ENCODE results near the gene SFXN3.
"Not testable (repeated sequence)": the region's sequence is repeated elsewhere in the genome, so short reads cannot be mapped to it uniquely, and the experiment has no call there.

The SFXN3 gene

DNA sequence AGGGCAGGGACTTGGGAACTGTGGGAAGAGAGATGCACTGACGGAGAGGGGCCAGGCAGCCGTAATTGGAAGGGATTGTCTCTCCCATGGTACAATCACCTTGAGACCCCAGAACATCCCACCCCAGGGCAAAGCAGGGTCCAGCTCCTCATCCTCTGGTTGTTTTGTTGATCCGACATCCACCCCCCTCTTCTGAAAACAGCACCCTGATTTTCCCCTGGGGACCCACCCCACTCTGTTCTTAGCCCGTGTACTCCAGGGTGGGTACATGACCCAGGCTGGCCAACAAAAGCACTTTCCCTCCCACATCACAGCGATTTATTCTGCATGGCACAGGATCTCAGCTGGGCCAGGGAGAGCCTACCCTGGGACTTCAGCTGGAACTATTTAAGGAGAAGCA is 14.2 kb upstream of the SFXN3 start:
- DNase-seq: no peak

DNA sequence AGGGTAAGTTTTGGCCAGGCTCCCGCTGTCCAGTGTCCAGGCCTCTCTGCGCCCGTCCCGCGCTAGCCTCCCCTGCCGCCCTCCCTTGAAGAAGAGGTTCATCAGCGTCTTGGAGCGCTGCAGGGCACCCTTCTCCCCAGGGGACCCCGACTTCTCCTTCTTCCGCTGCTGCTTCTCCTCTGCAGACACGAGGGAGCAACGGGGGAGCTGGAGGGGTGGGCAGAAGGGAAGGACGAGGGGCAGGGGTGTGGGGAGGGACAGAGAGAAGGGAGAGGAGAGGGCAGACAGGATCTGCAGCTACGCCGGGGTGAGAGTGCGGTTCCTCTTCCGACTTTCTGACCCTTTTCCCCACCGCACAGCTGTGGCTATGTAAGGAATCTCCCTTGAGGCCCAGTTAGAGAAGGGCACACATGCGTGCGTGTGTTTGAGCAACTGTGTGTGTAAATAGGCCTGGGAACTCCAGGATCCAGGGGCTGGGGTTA is 12.9 kb upstream of the SFXN3 start:
- no peak for DNase-seq

DNA sequence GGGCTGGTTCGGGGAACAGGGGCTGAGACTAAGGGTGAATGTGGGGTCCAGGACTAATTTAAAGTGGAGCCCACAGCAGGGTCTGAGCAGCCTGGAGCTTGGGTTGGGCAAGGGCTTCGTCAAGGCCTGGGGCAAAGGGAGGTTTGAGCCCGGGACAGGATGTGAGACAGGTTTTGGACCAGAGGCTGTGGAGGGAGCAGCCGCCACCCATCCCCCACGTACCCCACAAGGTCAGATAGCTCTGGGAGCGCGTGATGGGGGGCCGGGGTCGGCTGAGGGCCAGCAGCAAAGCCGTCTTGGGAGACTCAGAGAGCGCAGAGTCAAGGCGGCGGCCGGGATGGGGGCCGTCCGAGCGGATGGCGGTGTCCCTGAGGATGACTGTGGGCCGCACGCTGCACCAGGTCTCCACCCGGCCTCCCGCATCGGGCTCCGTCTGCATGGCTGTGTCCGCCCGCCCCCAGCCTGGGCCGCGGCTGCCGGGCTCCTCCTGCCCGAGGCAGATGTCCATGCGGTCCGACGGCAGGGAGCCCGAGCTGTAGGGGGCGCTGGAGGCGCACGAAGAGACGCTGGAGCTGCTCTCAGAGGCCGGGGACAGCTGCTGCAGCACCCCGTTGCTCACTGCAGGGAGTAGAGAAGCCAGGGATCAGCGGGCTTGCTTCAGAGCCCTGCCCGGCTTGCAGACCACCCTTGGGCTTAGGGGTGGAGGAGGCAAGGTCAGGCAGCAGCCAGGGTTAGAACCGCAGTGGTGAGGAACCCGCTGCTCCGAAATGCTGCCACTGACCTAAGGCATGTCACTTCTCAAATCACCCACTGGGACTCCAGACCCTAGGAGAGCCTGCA is 12.2 kb upstream of the SFXN3 start:
- peak; percentile 77 for DNase-seq

DNA sequence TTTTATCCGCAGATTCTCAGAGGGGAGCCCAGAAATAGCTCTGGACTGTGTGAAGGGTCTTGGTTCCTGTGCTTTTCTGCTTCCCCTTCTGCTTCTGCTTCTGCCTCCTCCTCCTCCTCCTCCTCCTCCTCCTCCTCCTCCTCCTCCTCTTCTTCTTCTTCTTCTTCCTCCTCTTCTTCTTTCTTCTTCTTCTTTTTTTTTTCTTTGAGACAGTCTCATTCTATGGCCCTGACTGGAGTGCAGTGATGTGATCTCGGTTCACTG is 11.7 kb upstream of the SFXN3 start:
- DNase-seq: no peak

DNA sequence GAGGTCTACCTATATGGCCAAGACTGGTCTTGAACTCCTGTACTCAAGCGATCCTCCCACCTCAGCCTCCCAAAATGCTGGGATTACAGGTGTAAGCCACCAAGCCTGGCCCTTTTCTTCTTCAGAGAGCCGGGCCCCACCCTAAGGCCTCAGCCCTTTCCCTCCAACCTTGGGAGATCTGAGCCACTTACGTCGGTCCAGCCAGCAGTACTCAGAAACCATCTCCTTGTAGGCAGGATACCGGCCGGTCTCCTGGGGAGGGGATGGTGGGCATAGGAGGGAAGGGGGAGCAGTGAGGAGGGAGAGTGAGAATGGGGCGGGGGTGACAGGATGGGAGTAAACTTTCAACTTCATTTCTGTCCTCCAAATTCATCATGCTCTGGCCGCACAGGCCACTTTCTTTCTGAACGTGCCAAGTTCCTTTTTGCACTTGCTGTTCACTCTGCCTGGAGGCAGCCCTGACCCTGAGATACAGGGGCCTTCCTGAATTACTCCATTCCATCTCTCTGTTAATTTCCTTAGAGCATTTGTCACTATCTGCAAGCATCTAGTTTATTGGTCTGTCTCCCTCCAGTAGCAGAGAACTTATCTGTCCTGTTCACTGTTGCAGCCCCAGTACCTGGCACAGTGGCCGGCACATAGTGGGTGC is 10.5 kb upstream of the SFXN3 start:
- DNase-seq: no peak

DNA sequence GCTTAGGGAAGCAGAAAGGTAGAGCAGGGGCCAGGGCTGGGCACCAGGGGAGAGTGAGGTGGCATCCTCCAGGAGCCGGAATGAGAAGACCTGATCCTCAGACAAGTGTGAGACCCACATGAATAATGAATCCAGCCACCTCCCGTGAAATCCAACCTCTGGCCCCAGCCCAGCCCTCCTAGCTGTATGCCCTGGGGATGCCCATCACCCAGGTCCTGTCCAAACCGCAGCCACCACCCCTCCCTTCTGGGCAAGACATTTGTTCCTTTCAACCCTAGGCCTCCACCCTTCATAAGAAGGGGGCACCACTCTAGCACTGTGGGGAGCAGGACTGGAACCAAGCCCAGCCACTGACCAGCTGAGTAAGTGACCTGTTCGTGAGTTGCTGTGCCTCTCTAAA is 9.8 kb upstream of the SFXN3 start:
- no peak for DNase-seq

DNA sequence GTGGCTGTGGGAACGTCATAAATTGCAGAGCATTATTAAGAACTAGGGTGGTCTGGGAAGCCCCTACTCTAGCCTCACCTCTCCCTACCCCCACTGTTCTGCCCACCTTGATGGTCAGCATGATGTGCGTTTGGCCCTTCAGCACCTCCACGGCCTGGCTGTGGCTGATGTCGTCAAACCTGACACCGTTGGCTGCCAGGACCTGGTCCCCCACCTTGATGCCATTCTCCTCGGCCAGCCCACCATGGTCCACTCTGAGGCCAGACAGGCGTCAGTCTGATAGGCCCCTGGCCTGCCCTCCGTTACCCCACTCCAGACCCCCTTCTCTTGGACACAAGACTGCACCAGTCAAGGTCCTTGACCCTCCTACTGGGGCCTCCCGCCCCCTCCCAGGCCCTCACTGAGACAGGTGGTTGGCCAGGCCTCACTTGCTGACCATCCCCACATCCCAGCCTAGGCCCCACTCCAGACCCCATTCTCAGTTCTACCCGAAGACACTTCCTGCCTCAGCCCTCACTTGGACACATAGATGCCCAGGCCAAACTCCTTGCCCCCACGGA is 9.3 kb upstream of the SFXN3 start:
- DNase-seq: no peak

DNA sequence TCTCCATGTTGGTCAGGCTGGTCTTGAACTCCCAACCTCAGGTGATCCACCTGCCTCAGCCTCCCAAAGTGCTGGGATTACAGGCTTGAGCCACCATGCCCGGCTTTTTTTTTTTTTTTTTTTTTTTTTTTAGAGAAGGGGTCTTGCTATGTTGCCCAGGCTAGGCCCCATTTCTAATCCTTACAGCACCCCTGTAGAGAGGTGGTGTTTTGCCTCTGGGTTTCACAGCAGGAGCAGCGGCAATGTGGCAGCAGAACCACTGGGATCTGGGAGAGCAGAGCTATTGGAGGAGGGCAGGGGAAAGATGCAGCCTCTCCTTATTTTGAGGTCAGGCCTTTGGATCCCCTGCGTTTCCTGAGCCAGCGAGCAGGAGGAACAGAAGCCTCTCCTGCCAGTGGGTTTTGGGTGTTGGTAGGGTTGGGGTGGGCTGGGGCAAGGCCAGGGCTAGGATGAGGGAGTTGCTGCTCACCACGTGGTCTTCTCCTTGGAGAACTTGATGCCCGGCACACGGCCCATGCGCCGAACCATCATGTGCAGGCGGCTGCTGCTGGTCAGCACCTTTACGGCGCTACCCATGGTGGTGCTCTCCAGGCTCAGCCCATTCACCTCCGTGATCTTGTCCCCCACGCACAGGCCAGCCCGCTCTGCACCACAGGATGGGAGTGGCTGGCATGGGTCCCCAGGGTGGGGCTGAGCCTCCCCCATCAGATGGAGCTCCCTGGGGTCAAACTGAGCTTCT is 7.9 kb upstream of the SFXN3 start:
- no peak for DNase-seq

DNA sequence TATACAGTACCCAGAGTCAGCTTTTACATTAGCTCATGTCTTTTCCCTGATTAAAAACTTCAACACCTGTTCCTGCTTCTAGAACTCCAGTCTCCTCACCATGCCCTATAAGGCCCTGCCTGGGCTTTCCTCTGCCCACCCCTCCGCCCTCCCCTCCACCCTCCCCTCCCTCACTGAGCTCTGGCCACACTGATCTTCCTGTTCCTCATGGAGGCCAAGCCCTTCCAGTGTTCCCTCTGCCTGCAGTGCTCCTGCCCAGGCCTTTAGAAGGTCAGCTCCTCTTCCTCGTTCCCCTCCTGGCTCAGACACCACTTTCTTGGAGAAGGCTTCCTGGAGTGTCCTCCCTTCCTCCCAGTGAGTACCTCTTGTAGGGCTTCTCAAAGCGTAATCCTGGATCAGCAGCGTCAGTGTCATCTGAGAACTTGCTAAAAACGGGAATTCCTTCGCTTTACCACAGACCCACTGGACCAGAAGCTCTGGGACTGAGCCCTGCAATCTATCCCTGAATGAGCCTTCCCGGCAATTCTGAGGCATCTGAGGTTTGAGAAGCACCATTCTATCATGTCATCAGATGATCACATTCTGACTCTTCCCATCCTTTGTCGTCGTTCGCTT is 3.8 kb upstream of the SFXN3 start:
- DNase-seq: no peak

DNA sequence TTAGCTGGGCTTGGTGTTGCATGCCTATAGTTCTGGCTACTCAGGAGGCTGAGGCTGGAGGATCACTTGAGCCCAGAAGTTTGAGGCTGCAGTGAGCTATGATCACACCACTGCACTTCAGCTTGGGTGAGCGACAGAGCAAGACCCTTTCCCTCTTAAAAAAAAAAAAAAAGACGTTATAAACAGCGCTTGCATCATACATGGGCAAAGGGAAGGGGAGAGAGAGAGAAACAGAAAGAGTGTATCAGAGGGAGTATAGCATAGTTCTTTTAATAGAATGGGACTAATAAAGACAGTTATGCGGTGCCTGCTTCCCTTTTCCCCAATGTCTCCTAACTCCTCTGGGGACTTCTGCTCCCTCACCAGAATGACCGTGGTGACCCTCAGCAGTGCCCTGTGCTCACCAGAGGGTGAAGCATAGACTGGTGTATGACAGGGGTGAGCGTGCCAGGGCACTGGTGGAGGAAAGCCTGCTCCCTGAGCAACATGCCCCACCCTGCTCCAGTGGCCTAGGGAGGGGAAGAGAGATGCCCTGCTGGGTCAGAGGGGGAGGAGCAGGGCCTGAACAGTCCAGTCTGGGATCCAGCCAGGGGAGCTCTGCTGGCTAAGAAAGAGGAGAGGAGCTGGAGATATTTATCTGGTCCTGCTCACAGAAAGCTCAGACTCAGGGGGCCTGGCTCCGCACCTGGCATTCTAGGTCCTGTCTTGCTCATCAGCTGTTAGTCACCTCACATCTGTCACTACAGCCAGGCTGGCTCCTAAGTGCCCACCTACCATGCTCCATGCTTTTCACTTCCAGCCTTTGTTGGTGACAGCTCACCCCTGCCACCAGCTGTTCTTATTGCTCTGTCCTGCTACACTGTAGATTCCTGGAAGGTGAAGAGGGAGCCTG is 2.3 kb upstream of the SFXN3 start:
- no peak for DNase-seq

DNA sequence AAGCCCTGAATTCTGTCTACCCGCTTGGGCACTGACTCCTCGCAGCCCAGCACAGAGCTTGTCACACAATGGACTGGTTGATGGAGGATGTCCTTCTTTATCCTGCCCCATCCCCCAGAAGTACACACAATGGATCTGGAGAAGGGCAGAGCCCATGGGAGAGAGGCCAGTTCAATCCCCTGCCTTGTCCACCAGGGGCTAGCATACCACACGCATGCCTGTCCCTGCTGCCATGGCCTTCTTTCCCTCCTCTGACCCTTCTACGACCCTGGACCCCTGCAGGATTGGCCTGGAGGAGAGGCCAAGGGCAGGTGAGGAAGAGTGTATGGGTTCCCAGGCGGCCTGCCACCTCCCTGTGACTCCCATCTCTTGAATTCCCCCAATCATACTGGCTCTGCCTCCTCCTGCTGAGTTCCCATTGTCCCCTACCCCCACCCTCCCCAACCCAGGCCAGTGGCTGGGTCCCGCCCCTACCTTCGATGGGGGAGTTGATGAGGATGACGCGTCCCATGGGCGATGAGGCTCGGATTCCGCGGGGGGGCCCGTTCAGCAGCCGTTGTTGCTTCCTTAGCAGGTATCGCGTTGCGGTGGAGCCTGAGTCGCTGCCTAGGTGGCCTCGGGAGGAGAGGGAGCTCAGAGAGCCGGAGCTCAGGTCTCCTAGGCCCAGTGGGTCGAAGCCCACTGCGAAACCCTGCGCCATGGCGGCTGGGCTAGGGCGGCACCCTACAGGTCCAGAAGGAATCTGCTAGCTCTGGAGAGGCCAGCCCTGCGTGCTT is 1.3 kb upstream of the SFXN3 start:
- DNase-seq: no peak

DNA sequence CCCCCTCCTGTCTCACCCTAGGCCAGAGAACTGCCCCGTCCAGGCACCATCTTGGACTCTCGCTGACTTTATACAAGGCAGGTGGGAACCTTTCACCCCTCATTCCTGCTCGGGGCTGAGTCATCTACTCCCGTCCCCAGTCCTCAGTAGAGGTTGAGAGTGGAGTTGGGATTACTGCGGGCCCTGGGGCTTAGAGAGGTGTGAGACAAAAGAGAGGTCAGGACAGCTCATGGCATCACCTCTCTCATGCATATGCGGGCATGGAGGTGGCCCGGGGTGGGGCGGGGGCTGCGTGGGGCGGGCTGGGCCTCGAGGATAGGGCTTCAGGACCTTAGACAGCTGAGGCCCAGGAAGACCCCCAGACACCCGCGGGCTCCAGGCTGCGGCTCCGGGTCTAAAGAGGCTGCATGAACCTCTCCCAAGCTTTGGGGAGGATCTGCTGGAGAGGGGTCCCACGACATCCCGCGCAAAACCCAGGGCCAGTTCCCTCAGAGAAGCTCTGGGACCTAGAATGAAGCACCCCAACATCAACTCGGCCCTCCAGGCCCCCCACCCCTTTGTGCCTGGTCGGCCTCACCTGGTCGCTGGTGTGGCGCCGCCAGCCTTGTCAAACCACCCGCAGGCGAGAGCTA is 422 bp upstream of the SFXN3 start:
- DNase-seq: no peak

DNA sequence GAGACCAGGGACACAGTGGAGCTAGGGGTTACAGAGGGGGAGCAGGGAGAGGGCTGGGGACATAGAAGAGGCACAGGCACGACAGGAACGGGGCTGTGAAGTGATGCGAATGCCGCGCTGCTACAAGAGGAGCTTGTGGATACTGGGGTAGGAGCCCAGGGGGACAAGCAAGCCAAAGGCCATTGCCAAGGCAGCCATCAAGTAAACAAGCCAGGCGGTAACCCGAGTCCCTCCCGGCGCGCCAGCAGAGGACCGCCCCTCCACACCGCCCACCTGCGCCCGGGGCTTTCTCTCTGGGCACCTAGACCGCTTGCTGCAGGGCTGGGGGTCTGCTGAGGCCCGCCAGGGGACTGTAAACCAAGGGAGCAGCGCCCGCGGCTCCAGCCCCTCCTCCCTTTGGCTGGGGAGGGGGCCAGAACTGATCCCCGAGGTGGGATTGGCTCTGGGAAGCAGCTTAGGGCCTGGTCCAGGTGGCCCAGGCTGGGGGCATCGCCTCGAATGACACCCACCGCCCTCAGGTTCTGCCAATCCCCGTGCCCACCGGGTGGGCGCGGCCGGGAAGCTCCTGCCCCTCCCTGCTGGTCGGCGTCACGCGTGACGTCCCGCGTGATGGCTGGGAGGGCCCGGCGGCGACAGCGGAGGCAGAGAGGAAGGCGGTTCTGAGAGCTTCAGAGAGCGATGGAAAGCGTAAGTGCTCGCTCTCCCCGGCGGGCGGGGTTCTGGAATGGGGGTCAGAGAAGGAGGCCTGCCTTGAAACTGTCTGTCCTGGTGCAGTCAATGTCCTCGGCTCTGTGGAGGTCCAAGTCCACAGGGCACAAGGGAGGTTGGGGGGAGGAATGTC is 982 bp downstream of the SFXN3 start:
- DNase-seq: peak; percentile 74

DNA sequence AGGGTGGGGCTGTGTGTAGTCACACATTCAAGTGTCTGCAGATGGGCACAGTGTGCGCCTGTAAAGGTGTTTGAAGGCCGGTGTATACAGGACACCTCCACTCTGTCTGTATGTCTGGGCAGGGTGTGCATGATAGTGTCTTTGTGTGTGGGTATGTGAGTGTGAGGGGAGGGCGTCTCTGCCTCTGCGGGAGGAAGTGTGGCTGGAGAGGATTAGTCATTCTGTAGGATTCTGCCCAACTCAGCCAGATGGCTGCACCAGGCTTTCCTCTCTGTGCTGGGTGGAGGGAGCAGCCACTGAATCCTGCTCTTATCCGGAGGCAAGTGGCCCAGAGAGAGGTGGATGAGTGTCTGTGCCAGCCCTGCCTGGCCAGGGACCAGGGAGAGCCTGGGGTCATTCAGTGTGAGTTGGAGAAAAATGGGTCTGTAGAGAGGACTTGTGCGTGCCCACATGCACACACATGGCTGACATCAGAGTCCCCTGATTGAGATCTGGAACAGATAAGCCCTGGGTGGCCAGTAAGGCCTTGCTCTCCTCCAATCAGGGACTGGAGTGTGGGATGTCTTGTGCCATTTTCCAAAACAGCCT is 1.7 kb downstream of the SFXN3 start:
- DNase-seq: peak; percentile 38

DNA sequence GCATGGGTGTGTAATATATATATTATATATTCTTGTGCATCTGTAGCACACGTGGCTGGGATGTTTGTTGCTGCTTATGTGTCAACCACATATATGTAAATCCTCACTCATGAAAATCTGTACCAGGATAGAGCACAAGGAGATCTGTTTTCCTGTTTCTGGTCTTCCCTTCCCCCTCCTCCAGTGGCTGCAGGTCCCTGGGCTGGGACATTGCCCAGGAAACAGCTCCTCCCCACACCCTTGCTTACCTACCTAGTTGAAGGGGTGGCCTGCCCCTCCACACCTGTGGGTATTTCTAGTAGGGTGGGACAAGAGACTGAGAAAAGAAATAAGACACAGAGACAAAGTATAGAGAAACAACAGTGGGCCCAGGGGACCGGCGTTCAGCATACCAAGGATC is 2.2 kb downstream of the SFXN3 start:
- no peak for DNase-seq

DNA sequence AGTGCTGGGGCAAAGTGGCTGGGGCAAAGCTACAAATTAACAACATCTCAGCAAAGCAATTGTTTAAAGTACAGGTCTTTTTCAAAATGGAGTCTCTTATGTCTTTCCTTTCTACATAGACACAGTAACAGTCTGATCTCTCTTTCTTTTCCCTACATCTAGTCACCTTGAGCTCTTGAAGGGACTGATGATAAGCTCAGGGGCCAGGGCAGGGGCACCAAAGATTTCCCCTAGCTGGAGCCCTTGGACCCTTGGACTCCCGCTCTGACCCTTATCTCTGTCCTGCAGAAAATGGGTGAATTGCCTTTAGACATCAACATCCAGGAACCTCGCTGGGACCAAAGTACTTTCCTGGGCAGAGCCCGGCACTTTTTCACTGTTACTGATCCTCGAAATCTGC is 3.4 kb downstream of the SFXN3 start:
- not testable (repeated sequence) for DNase-seq

DNA sequence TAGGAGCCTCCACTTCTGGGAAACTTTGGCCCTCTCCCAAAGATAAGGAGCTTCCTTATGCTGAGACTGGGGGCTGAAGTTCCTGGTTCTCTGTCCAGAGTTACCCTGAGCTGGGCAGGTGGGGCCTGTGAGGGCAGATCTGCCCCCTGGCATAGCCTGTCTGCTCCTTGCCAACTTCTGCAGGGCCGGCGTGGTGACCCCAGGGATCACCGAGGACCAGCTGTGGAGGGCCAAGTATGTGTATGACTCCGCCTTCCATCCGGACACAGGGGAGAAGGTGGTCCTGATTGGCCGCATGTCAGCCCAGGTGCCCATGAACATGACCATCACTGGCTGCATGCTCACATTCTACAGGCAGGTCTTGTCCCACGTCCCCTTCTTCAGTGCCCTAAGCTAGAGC is 4.3 kb downstream of the SFXN3 start:
- DNase-seq: no peak

DNA sequence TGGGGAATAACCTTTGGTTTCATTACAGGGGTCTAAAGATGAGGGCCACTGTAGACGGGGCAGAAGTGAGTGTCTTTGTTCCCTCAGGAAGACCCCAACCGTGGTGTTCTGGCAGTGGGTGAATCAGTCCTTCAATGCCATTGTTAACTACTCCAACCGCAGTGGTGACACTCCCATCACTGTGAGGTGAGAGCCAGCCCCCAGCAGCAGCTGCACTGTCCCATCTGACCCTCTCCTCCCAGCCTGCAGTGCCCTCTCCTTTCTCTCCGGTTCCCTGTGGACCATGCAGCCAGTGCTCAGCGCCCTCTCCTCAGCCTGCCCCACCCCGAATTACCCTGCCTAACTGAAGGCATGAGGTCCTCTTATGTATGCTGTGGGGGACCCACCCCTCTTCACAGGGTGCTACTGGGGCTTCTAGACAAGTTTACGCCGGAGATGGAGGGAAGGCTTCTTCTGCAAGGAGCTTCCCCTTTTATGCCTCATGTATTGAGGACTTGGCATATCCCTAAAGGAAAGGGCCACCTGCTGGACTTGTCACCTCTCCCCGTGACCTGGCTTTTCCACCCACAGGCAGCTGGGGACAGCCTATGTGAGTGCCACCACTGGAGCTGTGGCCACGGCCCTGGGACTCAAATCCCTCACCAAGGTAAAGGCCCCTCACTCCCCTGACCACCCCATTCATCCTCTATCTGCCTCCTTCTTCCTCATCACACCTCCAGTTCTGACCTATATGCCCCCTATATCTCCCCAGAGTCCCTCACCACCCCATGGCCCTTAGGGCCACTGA is 5.1 kb downstream of the SFXN3 start:
- no peak for DNase-seq

DNA sequence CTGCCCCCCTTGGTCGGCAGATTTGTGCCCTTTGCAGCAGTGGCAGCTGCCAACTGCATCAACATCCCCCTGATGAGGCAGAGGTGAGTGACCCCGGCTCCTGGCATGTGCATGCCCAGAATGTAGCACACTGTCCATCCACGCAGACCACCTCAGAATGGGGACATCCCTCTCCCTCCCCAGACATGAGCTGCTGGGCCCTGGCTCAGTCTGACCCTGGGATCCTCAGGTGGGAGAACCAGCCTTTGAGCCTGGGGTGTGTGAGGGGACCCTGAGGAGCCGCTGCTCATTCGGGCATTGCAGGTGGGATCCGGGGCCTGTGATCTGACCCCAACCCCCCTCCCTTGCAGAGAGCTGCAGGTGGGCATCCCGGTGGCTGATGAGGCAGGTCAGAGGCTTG is 5.7 kb downstream of the SFXN3 start:
- DNase-seq: no peak
